C4-2B (cell line): Measurements from ENCODE around the gene TNFRSF12A.

Source experiments
- H3K27ac ChIP-seq: fragments of 450-650 bp; 2 replicates; pipeline ENCODE4 v1.5.1; 2017
- CTCF ChIP-seq: fragments of 450-650 bp; conservative IDR thresholded peaks from 2 replicates; pipeline ENCODE4 v1.5.1; 2017; ENCODE audit warnings: mild to moderate bottlenecking
- ZFX ChIP-seq: fragments of 450-650 bp; IDR thresholded peaks from 2 replicates; pipeline ENCODE4 v1.6.1; 2017

Gene TNFRSF12A

GRCh38 chr16:2980227-2981176 is 39.7 kb upstream of the TNFRSF12A start, which contains the start of gene PKMYT1:
PKMYT1 (minus strand) TSS chr16:2980446; CDS start chr16:2979657, 789 bp downstream.
- peak within 1 kb of the TSS; percentile 94 for H3K27ac ChIP-seq
- TF ChIP-seq CTCF = no peak
- peak; percentile 80; the same call in 1 of the 2 replicates for TF ChIP-seq ZFX

GRCh38 chr16:2981177-2981898 is 38.8 kb upstream of the TNFRSF12A start:
- TF ChIP-seq ZFX (no peak), CTCF (no peak)
- H3K27ac ChIP-seq = peak overlapping the region; percentile 94

- no peak overlapping the region for H3K27ac ChIP-seq
- TF ChIP-seq CTCF (no peak), ZFX (no peak)
Measured at GRCh38 chr16:2981899-2982250, 38.3 kb upstream of the TNFRSF12A start.

- TF ChIP-seq ZFX (no peak), CTCF (no peak)
- no peak overlapping the region for H3K27ac ChIP-seq
Measured at GRCh38 chr16:2982402-2982801, 37.8 kb upstream of the TNFRSF12A start.

- H3K27ac ChIP-seq = peak overlapping the region; percentile 14; the same call in 1 of the 2 replicates
- TF ChIP-seq ZFX (no peak), CTCF (peak; percentile 98)
Measured at GRCh38 chr16:2983706-2984136, 36.4 kb upstream of the TNFRSF12A start.

GRCh38 chr16:2985462-2985861 is 34.7 kb upstream of the TNFRSF12A start:
- peak overlapping the region; percentile 7; the same call in 1 of the 2 replicates for H3K27ac ChIP-seq
- TF ChIP-seq ZFX = no peak
- no peak for TF ChIP-seq CTCF

- H3K27ac ChIP-seq = peak overlapping the region; percentile 7; the same call in 1 of the 2 replicates
- TF ChIP-seq ZFX = no peak
- no peak for TF ChIP-seq CTCF
Measured at GRCh38 chr16:2985893-2986355, 34.2 kb upstream of the TNFRSF12A start.
